ENCODE data around the gene KAT2B.

GRCh38 chr3:20023623-20024405 is 16.4 kb upstream of the KAT2B start:
- TF ChIP-seq CTCF (IDR thresholded peaks at IDR 0.05) (no peak), POLR2AphosphoS5 (IDR thresholded peaks at IDR 0.05) (peak; percentile 76), POLR2A (IDR thresholded peaks at IDR 0.05) (no peak)
